ENCODE results near the gene UBE4A.

Gene UBE4A

DNA sequence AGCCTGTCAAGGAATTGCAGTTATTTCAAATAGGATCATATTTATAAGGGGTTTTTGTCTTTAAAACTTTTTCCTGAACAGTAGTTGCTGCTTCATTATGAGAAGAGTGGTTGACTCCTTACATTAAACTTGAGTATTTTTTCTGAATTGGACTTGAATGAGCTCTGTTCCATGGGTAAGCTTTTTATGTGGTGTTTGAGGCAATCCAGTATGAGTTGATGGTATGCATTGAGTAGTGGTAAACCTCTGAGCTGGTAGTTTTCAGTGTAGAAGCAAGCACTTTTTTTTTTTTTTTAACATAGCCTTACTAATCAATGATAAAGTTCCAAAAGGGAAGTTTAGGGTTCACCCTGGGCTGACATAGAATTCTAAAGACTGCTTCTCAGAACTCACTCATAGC lies 80.2 kb downstream of the UBE4A start:
- no peak for DNase-seq

GRCh38 chr11:118441770-118442275 lies 82.4 kb downstream of the UBE4A start:
- peak in 1 of 2 donors; percentile 20 for DNase-seq

DNA sequence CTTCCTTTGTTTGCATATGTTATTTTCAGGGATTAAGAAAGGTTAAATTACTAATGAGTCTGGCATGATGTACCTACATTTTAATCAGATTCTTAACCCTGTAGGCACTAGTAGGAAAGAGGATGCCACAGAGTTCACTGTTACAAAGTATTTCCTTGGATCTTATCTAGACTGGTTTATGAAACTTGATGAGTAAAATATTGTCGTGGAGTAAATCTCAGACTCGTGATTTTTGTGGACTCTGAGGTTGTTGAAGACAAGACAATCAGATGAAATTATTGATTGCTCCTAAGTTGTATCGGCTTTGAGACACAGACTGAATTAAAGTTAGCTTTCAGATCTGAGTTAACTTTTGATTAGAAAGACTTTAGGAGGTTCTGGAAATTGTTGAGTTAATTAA lies 82.9 kb downstream of the UBE4A start:
- no peak for DNase-seq

DNA sequence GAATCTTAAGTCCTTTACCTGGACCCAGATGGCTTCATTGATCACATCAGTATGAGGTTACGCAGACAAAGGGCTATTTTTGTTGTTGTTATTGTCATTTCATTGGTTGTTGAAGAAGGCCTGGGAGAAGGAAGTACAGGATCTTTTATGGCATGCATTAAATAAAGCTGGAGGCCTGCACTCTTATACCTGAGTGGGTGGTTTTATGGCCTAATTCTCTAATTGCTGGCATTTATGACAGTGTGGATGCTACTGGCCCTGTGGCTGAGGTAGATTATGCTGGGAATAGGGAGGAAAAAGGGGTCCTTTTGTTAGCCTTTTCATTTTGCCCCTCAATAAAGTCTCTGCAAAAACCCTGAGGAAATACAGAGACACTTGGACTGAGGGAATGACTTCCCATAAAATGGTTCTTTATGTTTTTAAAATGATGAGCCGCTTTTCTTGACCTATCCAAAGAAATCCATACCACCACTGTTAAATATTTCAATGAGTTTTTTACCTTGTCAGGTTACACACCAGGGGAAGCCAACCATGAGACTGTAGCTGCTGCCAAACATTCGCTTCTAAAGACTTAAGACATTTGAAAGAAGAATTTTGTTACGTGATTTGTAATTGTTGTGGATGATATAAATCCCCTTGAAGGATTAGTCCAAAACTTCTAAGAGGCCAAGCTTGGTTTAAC lies 83.6 kb downstream of the UBE4A start:
- DNase-seq, result no peak

- no peak for DNase-seq
These were observed 84.3 kb downstream of the UBE4A start for GRCh38 chr11:118443590-118444218.

- no peak for DNase-seq
These were observed 88.0 kb downstream of the UBE4A start for GRCh38 chr11:118447423-118447822.

DNA sequence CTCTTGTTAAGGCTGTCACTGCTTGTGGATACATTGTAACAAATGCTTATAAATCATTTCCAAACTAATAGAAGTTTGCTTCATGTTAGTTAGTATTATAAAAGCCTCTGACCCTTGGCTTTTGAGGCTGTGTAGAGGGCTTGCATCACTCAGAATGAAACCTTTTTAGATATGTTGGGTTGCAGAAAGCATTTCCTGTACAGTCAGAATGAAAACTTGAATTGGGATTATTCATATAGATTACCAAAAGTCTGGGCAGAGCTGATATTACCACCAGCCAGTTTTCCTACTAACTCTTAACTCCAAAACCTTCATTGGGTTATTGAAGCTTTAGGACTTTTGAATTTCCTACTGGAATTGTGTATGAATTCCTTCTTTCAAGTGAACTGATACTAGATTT lies 88.9 kb downstream of the UBE4A start:
- no peak for DNase-seq
